Measurements from ENCODE around the gene CPD. TPM values are rescaled to one million over a fixed set of nuclear protein-coding genes. Genes with fewer than 3 reads are reported as not detected.

The CPD gene
- total and polyA plus RNA-seq, 9 of the 15 experiments (the other 6 are each of a cell fraction or from before 2014, with no cell fraction given) = 4.5 to 24.4 (median 20.4) TPM

DNA sequence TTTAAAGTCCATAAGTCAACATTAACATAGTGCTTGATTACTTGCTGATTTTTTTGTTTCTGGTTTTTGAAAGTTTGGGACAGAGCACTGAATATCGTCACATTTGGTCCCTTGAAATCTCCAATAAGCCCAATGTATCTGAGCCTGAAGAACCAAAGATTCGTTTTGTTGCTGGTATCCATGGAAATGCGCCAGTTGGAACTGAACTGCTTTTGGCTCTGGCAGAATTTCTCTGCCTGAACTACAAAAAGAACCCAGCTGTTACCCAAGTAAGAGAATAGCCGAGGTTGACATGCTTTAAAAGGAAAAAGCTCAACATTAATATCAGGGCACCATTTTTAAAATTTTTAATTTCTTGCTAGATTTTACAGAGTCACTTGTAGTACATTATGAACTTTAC lies 70.8 kb downstream of the CPD start:
- Histone ChIP-seq H3K9me1 (ENCODE audit: control insufficient read depth, insufficient read depth, low read length) (no peaks in the 10 kb centered on the region), H3K9me3 (replicated peaks; ENCODE audit: control insufficient read depth, insufficient read depth, low read depth, low read length) (no peaks in the 10 kb centered on the region), H3K36me3 (ENCODE audit: control insufficient read depth, insufficient read depth, low read length) (peaks cover 18% of the 10 kb centered on the region; the same call in 2 of the 3 replicates), H3K79me2 (ENCODE audit: control insufficient read depth, insufficient read depth, low read length) (no peaks in the 10 kb centered on the region), H2AFZ (ENCODE audit: low read depth, low read length) (no peak overlapping the region), H4K20me1 (replicated peaks; ENCODE audit: control insufficient read depth, insufficient read depth, low read length) (no peaks in the 10 kb centered on the region), H3K9ac (ENCODE audit: insufficient read depth in 1 of 2, low read depth in 2 of 2, low read length in 2 of 2) (no peak overlapping the region), H3K27me3 (ENCODE audit: control insufficient read depth in 2 of 2, insufficient read depth in 2 of 2, low read length in 2 of 2) (no peaks in the 10 kb centered on the region), H3K4me3 (no peak overlapping the region), H3K4me2 (ENCODE audit: insufficient read depth, low read length) (no peak overlapping the region), H3K4me1 (replicated peaks in 1 of 2; ENCODE audit: control insufficient read depth in 2 of 2, insufficient read depth in 2 of 2, low read length in 2 of 2) (no peaks in the 10 kb centered on the region), H3K27ac (ENCODE audit: extremely low read depth, low read depth, low read length) (no peak overlapping the region)
- no peak for TF ChIP-seq FOS (IDR thresholded peaks at IDR 0.05; ENCODE audit: extremely low read depth, insufficient read length)
- TF ChIP-seq DPF2 (IDR thresholded peaks at IDR 0.05) = no peak
- no peak for TF ChIP-seq ZFP1 (CRISPR knock-in tag; IDR thresholded peaks at IDR 0.05)
- TF ChIP-seq MBD2 (IDR thresholded peaks at IDR 0.05; ENCODE audit: borderline replicate concordance, low read depth) = no peak
- TF ChIP-seq ZBTB1 (CRISPR knock-in tag; IDR thresholded peaks at IDR 0.05; ENCODE audit: borderline replicate concordance, low read depth) = no peak
- TF ChIP-seq ATF4 (CRISPR knock-in tag; IDR thresholded peaks at IDR 0.05) = no peak
- no peak for TF ChIP-seq KLF1 (tag; IDR thresholded peaks at IDR 0.05)
- TF ChIP-seq BACH1 (tag; IDR thresholded peaks at IDR 0.05) = no peak
- no peak for TF ChIP-seq HDAC2 (IDR thresholded peaks at IDR 0.05)
- no peak for TF ChIP-seq XRCC3 (IDR thresholded peaks at IDR 0.05)
- TF ChIP-seq ZHX1 (conservative IDR thresholded peaks at IDR 0.05; ENCODE audit: low read length) = no peak
- TF ChIP-seq NFYB (IDR thresholded peaks at IDR 0.05; ENCODE audit: extremely low read depth, insufficient read length) = no peak
- no peak for TF ChIP-seq CBFA2T2 (conservative IDR thresholded peaks at IDR 0.05)
- no peak for TF ChIP-seq HDGF (IDR thresholded peaks at IDR 0.05)
- no peak for TF ChIP-seq HBP1 (CRISPR knock-in tag; IDR thresholded peaks at IDR 0.05)
- TF ChIP-seq ATF1 (CRISPR knock-in tag; IDR thresholded peaks at IDR 0.05) = no peak
- no peak for TF ChIP-seq ATF1 (tag; IDR thresholded peaks at IDR 0.05)
- no peak for TF ChIP-seq SRSF7 (optimal IDR thresholded peaks at IDR 0.05; ENCODE audit: low read depth, low read length)
- WGBS (ENCODE audit: insufficient coverage, low coverage, missing lambda C conversion rate) = 75% methylated on average over 4 of the region's 4 CpGs
- in situ Hi-C loops (cut with MboI) (no loop called here), intact Hi-C loops (cut with micrococcal nuclease) (no loop called here)
- DNase-seq (ENCODE audit: extremely low read depth in 1 of 4, low spot score in 3 of 4) (no peak), ATAC-seq (no peak), FAIRE-seq (no peak)
- CTCF ChIA-PET (ENCODE audit: low intra/inter-chr PET ratio) = no interaction called here
- no TSS peak for BruUV-seq (replicated peaks)
- POLR2A ChIA-PET = interaction anchor here (1.0 kb wide), 1 partner anchor 84 kb away, joined by 4 read pairs; no protein-coding TSS in a partner anchor
